Endothelial cell of umbilical vein (primary cell): ENCODE data around the gene METTL15. TPM values are rescaled to one million over a fixed set of nuclear protein-coding genes. Genes with fewer than 3 reads are reported as not detected.
A peak's percentile ranks its signal among the peaks of the same experiment; 100 is the strongest.

Source experiments
- Bru-seq: library from RNA; stranded (reverse); fragments of 400-500 nt; gene quantifications from one replicate; lab custom pipeline; 2021; lab: Mats Ljungman, UMichigan
- BruChase-seq, 2 experiments: library from RNA; stranded (reverse); fragments of 400-500 nt; gene quantifications; one replicate each; lab custom pipeline; 2021; lab: Mats Ljungman, UMichigan
- BruUV-seq: library from RNA; stranded (reverse); fragments of 400-500 nt; replicated peaks from 2 replicates; lab custom pipeline; 2021; lab: Mats Ljungman, UMichigan
- CTCF ChIA-PET: fragments of 300-600, 350-600 bp; sonication (Branson Sonifier 250); formaldehyde crosslinking; loops from one replicate; lab custom pipeline; 2021; ENCODE audit warnings: antibody characterized with exemption, inconsistent platforms; lab: Charles Lee
- POLR2A ChIA-PET: fragments of 300-600, 350-600 bp; sonication (Branson Sonifier 250); formaldehyde crosslinking; loops from one replicate; lab custom pipeline; 2021; ENCODE audit warnings: antibody characterized with exemption, inconsistent platforms; lab: Charles Lee
- DNase-seq: peaks from one replicate; pipeline ENCODE4 v3.0.0-alpha.2; 2011; ENCODE audit warnings: low read depth, low spot score
- FAIRE-seq: peaks from 2 replicates; lab custom pipeline; 2011; peaks lifted over from hg19 to GRCh38; lab: Jason Lieb, UNC
- H2AFZ ChIP-seq: 2 replicates; pipeline ENCODE4 v1.6.0; 2012; ENCODE audit warnings: low read depth, low read length, control low read depth, inconsistent platforms
- H3K27ac ChIP-seq: 2 replicates; pipeline ENCODE4 v1.5.1; 2011; ENCODE audit warnings: low read depth, mild to moderate bottlenecking, control low read depth, low read length, moderate library complexity; ENCODE audit not compliant: insufficient read depth
- H3K27me3 ChIP-seq, 2 experiments: 2 replicates each; pipeline versions ENCODE4 v1.6.0 to v1.6.1; 2011; ENCODE audit warnings: low read length in 2 of 2, mixed read lengths in 1 of 2; ENCODE audit not compliant: control insufficient read depth in 2 of 2, insufficient read depth in 2 of 2
- H3K36me3 ChIP-seq, 2 experiments: 2 replicates in 1 of 2; 3 replicates in 1 of 2; pipeline ENCODE4 v1.5.1; 2011; ENCODE audit warnings: low read length in 2 of 2, mild to moderate bottlenecking in 1 of 2, moderate library complexity in 1 of 2; ENCODE audit not compliant: control insufficient read depth in 2 of 2, insufficient read depth in 2 of 2; ENCODE audit errors: extremely low read depth in 1 of 2
- H3K4me1 ChIP-seq: 3 replicates; pipeline ENCODE4 v1.5.1; 2011; ENCODE audit warnings: mild to moderate bottlenecking, low read length; ENCODE audit not compliant: control insufficient read depth, insufficient read depth; ENCODE audit errors: extremely low read depth
- H3K4me2 ChIP-seq: 2 replicates; pipeline ENCODE4 v1.6.1; 2011; ENCODE audit warnings: low read length, control low read depth, mixed read lengths; ENCODE audit not compliant: insufficient read depth
- H3K4me3 ChIP-seq, 3 experiments: fragments of 200-600 bp in 1 of 3; sonication (generic), shearing (Covaris generic) in 1 of 3; replicated peaks in 1 of 3; 2 replicates each; pipeline ENCODE4 v1.5.1; 2011 to 2016; ENCODE audit warnings: control low read depth in 3 of 3, low read length in 3 of 3, mild to moderate bottlenecking in 2 of 3, inconsistent platforms in 1 of 3, low read depth in 1 of 3, moderate library complexity in 1 of 3; ENCODE audit not compliant: insufficient read depth in 1 of 3
- H3K79me2 ChIP-seq: 2 replicates; pipeline ENCODE4 v1.6.0; 2012; ENCODE audit warnings: low read length, inconsistent platforms; ENCODE audit not compliant: control insufficient read depth, insufficient read depth
- H3K9ac ChIP-seq: replicated peaks from 2 replicates; pipeline ENCODE3; 2011; ENCODE audit warnings: low read length, control low read depth; ENCODE audit not compliant: insufficient read depth; ENCODE audit errors: extremely low read depth
- H3K9me1 ChIP-seq: replicated peaks from 3 replicates; pipeline ENCODE4 v1.6.0; 2011; ENCODE audit warnings: mild to moderate bottlenecking, low read length; ENCODE audit not compliant: control insufficient read depth, insufficient read depth; ENCODE audit errors: extremely low read depth
- H3K9me3 ChIP-seq: replicated peaks from 2 replicates; pipeline ENCODE4 v1.5.1; 2012; ENCODE audit warnings: low read length, inconsistent platforms; ENCODE audit not compliant: control insufficient read depth, insufficient read depth
- H4K20me1 ChIP-seq: replicated peaks from 2 replicates; pipeline ENCODE3; 2011; ENCODE audit warnings: mild to moderate bottlenecking, low read length; ENCODE audit not compliant: control insufficient read depth, insufficient read depth; ENCODE audit errors: extremely low read depth
- EZH2 ChIP-seq: IDR thresholded peaks from 2 replicates; pipeline ENCODE4 v1.6.1; 2012; ENCODE audit warnings: borderline replicate concordance, low read depth, mild to moderate bottlenecking, moderate library complexity, low read length, inconsistent platforms; ENCODE audit not compliant: severe bottlenecking
- JUN ChIP-seq: IDR thresholded peaks from 2 replicates; pipeline ENCODE4 v1.6.1; 2011; ENCODE audit warnings: borderline replicate concordance, low read depth; ENCODE audit not compliant: insufficient read length, insufficient read depth
- POLR2A ChIP-seq: IDR thresholded peaks from 2 replicates; pipeline ENCODE4 v1.6.1; 2012; ENCODE audit warnings: low read depth, mild to moderate bottlenecking, control low read depth, low read length
- POLR2AphosphoS5 ChIP-seq: IDR thresholded peaks from 2 replicates; pipeline ENCODE4 v1.6.1; 2012; ENCODE audit warnings: low read depth, mild to moderate bottlenecking, control low read depth, low read length, moderate library complexity; ENCODE audit not compliant: insufficient read depth
- dilution Hi-C: fragments of 300-500 bp; cut with MboI; formaldehyde crosslinking; loops from one replicate; pipeline ENCODE4 v1.15.0; 2019; ENCODE audit warnings: low sequenced_read_pairs; ENCODE audit not compliant: extremely low pct_ligation_motif_present
- intact Hi-C: fragments of 100-400 bp; cut with micrococcal nuclease; formaldehyde crosslinking; loops from one replicate; pipeline ENCODE4 v1.10.0; 2022
- long read RNA-seq: library from polyadenylated mRNA; stranded (forward); transcript quantifications from one replicate; pipeline ENCODE4 v2.0.0, GENCODE V29; 2021
- polyA minus RNA-seq, 3 experiments: library from RNA; depleted of rRNA, polyadenylated mRNA; stranded (reverse); fragments of >200 nt; gene quantifications; 1 replicate in 1 of 3; 2 replicates in 2 of 3; pipeline ENCODE4 v1.2.3, GENCODE V29; 2011
- polyA plus RNA-seq, 4 experiments: library from polyadenylated mRNA; depleted of rRNA in 3 of 4; stranded (reverse) in 3 of 4; unstranded in 1 of 4; fragments of >200 nt; gene quantifications; 2 replicates each; pipeline versions ENCODE4 v1.2.1 to v1.2.3, GENCODE V29; 2011 to 2012; ENCODE audit warnings: missing spikeins in 1 of 4
- total RNA-seq: library from RNA; stranded (reverse); gene quantifications from 2 replicates; pipeline ENCODE4 v1.2.3, GENCODE V29; 2021

The METTL15 gene
- total RNA-seq, result 10.9 and 12.1 TPM in 2 replicates
- 3.2 and 4.2 TPM in 2 replicates for polyA plus RNA-seq
- polyA plus RNA-seq (2011; cell fraction: cytosol; rRNA removed), result 3.9 and 5.0 TPM in 2 replicates
- 12.1 and 12.7 TPM in 2 replicates for polyA plus RNA-seq (2011; cell fraction: nucleus; rRNA removed)
- 8.0 TPM in 2 replicates for polyA plus RNA-seq (2012)
- 22.8 and 26.7 TPM in 2 replicates for polyA minus RNA-seq
- polyA minus RNA-seq (2011; cell fraction: cytosol; rRNA and poly(A)+ RNA removed), result 11.6 TPM
- polyA minus RNA-seq (2011; cell fraction: nucleus; rRNA and poly(A)+ RNA removed), result 46.8 and 67.8 TPM in 2 replicates
- Bru-seq, nascent RNA, result percentile 79 among the genes with signal in this experiment
- BruChase-seq, experiment 1, labeled RNA remaining after a 6-hour chase, result percentile 49 among the genes with signal in this experiment
- BruChase-seq, experiment 2, labeled RNA remaining after a 2-hour chase, result percentile 59 among the genes with signal in this experiment
- long read RNA-seq, full-length matches to known transcripts, result 4 of 26 reads
- long read RNA-seq, partial matches to known transcripts, result 12 of 26 reads
- long read RNA-seq, other reads (novel, unspliced or antisense), result 10 of 26 reads

DNA sequence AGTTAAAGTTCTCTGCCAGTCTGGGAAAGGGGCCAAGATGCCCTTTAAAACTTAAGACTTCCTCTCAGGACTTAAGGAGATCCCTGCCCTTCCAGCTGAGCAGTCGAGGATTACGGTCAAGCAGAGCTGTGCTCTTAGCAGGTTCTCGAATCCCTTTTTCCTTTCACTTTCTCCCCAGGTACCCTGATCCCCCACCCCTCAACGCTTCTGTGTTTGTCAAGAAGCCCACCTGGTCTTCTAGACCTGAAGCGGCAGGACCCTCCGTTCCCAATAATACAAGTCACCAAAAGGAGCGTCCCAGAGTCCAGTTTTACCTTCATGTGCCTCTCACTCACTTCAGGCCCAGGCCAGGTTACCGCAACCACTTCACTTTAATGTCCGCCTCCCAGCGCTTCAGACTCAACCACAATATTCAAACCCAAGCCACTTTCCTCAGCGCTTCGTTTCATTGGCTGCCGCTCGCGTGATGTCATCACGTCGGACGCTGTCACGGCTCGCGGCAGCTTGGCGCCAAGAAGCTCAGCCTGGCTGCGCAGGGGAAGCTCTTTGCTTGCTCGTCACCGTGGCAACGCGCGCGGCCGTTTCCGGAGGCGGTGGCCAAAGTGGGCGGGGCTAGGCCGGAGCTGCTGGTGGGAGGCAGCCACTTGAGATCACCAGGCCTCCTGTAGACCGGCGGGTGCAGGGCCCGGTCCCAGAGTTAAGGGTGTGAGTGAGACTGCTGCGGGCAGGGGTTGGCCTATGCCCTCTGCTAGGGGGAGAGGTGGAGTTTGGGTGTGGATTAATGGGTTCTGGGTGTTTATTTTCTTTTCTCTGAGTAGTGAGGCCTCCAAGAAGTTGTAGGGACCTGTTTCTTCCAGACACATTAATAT, at the start of gene METTL15, which contains the start of gene KIF18A:
Gene METTL15, plus strand, starts transcription at position 639 of the 869 bp plus-strand sequence. CDS start 4,947 bp downstream, outside the sequence.
Gene KIF18A, minus strand, starts transcription at position 407 of the 869 bp plus-strand sequence. CDS start 10,209 bp downstream, outside the sequence.
- Histone ChIP-seq H3K4me1 (peaks cover 36% of the 10 kb centered on the region), H3K36me3 (no peaks in the 10 kb centered on the region), H3K4me2 (peak within 1 kb of the TSS; percentile 98), H2AFZ (peak within 1 kb of the TSS; percentile 75), H3K9ac (peak within 1 kb of the TSS; percentile 99), H3K4me3 (peak within 1 kb of the TSS; percentile 74 to 99 (median 87)), H3K9me1 (no peaks in the 10 kb centered on the region), H3K27ac (peak within 1 kb of the TSS; percentile 98), H3K79me2 (peaks cover 66% of the 10 kb centered on the region), H3K9me3 (no peaks in the 10 kb centered on the region), H3K27me3 (no peaks in the 10 kb centered on the region), H4K20me1 (no peaks in the 10 kb centered on the region)
- TF ChIP-seq POLR2A, result peak; percentile 68
- TF ChIP-seq POLR2AphosphoS5, result peak; percentile 83
- no peak for TF ChIP-seq JUN
- no peak for TF ChIP-seq EZH2
- peak; percentile 91 for FAIRE-seq
- BruUV-seq, result TSS peak; percentile 57
- CTCF ChIA-PET, result interaction anchor here (0.7 to 2.3 kb wide), 13 partner anchors 18 to 610 kb away, joined by 3 to 21 read pairs (median 7); partner anchors contain the start of gene BDNF
- DNase-seq, result peak; percentile 100
- dilution Hi-C loops (no loop called here), intact Hi-C loops (loop anchor here (1.0 to 5.0 kb wide), 11 partner anchors 17 to 1012 kb away; no protein-coding TSS in a partner anchor)
- POLR2A ChIA-PET, result interaction anchor here (0.6 kb wide), 1 partner anchor 21 kb away, joined by 3 read pairs; no protein-coding TSS in a partner anchor
